Nephron (organoid): ENCODE measurements around the gene TACC2.

ENCODE experiments used
- H3K27ac Mint-ChIP-seq, 3 experiments: 2 replicates each; pipeline ENCODE4 v1.8.0; 2020; ENCODE audit warnings: mixed read lengths in 3 of 3, mild to moderate bottlenecking in 2 of 3, moderate library complexity in 1 of 3
- H3K27me3 Mint-ChIP-seq: 2 replicates; pipeline ENCODE4 v1.8.0; 2021; ENCODE audit warnings: low read depth, mild to moderate bottlenecking, moderate library complexity, mixed read lengths
- H3K36me3 Mint-ChIP-seq: 2 replicates; pipeline ENCODE4 v1.8.0; 2020; ENCODE audit warnings: low read depth, mixed read lengths
- H3K4me1 Mint-ChIP-seq: 2 replicates; pipeline ENCODE4 v1.8.0; 2020; ENCODE audit warnings: mixed read lengths
- H3K4me3 Mint-ChIP-seq, 3 experiments: 2 replicates each; pipeline ENCODE4 v1.8.0; 2020; ENCODE audit warnings: mild to moderate bottlenecking in 3 of 3, mixed read lengths in 3 of 3, moderate library complexity in 2 of 3
- H3K9me3 Mint-ChIP-seq: 2 replicates; pipeline ENCODE4 v1.8.0; 2020; ENCODE audit warnings: mixed read lengths
- TF ChIP-seq, protein P1 (sequence below), 3 experiments: fragments of 200-600 bp; sonication (generic); IDR thresholded peaks; one replicate each; pipeline ENCODE4 v1.5.0; 2021; ENCODE audit warnings: antibody characterized with exemption in 3 of 3; ENCODE audit not compliant: unreplicated experiment in 3 of 3

Gene TACC2

DNA sequence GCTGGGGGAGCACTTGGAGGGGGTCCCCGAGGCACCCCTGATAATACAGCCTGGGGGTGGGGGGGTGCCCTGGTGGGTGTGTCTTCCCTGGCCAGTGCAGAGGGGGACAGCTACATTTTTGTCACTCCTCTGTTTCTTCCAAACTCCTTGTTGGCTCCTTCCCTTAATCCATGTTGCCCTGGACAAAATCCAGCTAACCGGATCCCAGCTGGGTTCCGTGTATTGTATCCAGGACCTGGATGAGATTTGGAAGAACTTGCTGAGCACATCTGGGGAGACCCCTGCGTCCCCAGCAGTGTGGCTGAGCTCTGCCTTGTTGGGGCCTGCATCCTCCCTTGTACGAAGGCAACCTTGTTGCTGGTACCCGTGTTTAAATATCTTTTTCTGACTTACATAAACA is 195.3 kb downstream of the TACC2 start:
- H3K9me3 Mint-ChIP-seq, result no peaks in the 10 kb centered on the region
- TF ChIP-seq, protein P1, sequence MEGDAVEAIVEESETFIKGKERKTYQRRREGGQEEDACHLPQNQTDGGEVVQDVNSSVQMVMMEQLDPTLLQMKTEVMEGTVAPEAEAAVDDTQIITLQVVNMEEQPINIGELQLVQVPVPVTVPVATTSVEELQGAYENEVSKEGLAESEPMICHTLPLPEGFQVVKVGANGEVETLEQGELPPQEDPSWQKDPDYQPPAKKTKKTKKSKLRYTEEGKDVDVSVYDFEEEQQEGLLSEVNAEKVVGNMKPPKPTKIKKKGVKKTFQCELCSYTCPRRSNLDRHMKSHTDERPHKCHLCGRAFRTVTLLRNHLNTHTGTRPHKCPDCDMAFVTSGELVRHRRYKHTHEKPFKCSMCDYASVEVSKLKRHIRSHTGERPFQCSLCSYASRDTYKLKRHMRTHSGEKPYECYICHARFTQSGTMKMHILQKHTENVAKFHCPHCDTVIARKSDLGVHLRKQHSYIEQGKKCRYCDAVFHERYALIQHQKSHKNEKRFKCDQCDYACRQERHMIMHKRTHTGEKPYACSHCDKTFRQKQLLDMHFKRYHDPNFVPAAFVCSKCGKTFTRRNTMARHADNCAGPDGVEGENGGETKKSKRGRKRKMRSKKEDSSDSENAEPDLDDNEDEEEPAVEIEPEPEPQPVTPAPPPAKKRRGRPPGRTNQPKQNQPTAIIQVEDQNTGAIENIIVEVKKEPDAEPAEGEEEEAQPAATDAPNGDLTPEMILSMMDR (IDR thresholded peaks at IDR 0.05; ENCODE audit: unreplicated experiment in 3 of 3), result no peak
- no peak overlapping the region for H3K27ac Mint-ChIP-seq
- no peaks in the 10 kb centered on the region for H3K36me3 Mint-ChIP-seq
- H3K4me1 Mint-ChIP-seq, result peaks cover 47% of the 10 kb centered on the region
- no peaks in the 10 kb centered on the region for H3K27me3 Mint-ChIP-seq
- H3K4me3 Mint-ChIP-seq, result no peak overlapping the region

- Mint-ChIP-seq H3K9me3 (no peaks in the 10 kb centered on the region), H3K27ac (peak overlapping the region in 1 of 3 experiments; percentile 7), H3K36me3 (no peaks in the 10 kb centered on the region), H3K27me3 (no peaks in the 10 kb centered on the region), H3K4me3 (no peak overlapping the region), H3K4me1 (peaks cover 58% of the 10 kb centered on the region)
- TF ChIP-seq, protein P1 (IDR thresholded peaks at IDR 0.05; ENCODE audit: unreplicated experiment in 3 of 3), result no peak
Measured at GRCh38 chr10:122185643-122186042, 196.7 kb downstream of the TACC2 start.

DNA sequence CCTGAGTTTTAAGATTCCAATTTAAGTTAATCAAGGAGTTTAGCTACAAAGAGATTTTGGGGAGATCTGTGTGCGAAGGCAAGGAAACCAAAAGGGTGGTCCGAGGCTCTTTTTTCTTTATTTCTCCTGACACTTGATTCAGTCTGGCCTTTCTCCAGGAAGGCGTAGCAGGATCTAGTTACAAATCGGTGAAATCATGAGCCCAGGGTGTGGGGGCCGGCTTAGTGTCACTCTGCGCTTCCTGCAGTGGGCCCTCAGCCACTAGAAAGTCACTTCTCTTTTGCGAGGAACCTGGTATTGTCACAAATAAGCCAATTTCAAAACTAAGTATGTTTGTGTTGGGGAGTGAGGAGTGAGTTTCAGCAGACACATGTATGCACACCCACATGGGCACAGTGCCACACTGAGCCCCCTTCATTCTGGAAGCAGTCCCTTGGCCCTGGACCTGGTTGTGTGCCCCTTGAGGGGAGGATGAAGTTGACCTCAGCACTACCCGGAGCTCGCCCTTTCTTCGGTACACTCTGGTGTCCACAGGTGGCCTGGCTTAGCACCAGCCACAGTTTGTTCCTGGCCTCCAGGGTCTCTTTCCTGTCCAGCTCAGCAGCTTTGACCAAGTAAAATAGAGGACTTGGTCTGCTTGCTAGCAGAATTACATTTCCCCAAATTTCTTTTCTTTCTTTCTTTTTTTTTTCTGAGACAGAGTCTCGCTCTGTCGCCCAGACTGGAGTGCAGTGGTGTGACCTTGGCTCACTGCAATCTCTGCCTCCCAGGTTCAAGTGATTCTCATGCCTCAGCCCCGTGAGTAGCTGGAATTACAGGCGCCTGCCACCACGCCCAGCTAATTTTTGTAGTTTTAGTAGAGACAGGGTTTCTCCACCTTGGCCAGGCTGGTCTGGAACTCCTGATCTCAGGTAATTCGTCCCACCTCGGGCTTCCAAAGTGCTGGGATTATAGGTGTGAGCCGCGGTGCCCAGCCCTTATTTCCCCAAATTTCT is 198.2 kb downstream of the TACC2 start:
- Mint-ChIP-seq H3K4me3 (no peak overlapping the region), H3K4me1 (peaks cover 57% of the 10 kb centered on the region), H3K27ac (peak overlapping the region; percentile 37 to 51 (median 48)), H3K36me3 (no peaks in the 10 kb centered on the region), H3K27me3 (no peaks in the 10 kb centered on the region), H3K9me3 (no peaks in the 10 kb centered on the region)
- TF ChIP-seq, protein P1 (IDR thresholded peaks at IDR 0.05; ENCODE audit: unreplicated experiment in 3 of 3), result no peak

DNA sequence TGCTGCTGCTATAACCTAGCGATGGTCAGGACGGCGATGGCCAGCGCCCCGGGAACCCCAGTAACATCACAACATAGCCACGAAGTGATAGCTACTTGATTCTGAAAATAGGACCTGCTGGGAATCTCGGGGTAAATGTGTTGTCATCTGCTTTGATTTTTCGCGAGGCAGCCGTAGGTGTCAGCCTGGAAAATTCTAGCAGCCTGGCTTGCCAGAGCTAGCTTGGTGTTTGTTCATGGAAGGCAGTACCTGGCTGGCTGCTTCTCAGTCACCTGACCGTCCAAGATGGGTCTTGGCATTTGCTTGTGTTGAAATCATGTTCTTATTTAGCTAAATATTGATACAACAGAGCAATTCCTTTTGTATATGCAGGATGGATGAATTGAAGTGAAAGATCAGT is 199.7 kb downstream of the TACC2 start:
- peaks cover 60% of the 10 kb centered on the region for H3K4me1 Mint-ChIP-seq
- H3K27ac Mint-ChIP-seq, result no peak overlapping the region
- H3K27me3 Mint-ChIP-seq, result peaks cover 4% of the 10 kb centered on the region
- TF ChIP-seq, protein P1 (IDR thresholded peaks at IDR 0.05; ENCODE audit: unreplicated experiment in 3 of 3), result no peak
- H3K9me3 Mint-ChIP-seq, result no peaks in the 10 kb centered on the region
- H3K36me3 Mint-ChIP-seq, result no peaks in the 10 kb centered on the region
- no peak overlapping the region for H3K4me3 Mint-ChIP-seq

DNA sequence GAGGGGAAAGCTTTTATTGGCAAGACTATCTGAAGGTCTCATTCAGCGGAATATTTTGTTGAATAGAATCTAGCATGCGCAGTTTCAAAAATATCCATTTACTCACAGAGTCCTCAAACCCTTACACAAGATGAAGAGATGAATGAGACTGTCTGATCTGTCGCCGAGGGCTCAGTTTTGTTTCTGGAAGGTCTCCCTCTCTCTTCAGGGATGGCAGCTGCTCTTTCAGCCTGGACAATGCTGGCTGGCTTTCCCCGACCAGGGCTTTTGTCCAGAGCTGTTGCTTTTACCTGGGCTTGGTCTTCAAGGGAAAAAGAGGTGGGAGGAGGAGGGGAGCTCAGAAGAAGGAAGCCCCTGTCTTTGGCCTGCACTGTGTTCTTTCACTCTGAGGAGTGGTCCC is 200.2 kb downstream of the TACC2 start:
- Mint-ChIP-seq H3K4me1 (peaks cover 60% of the 10 kb centered on the region), H3K36me3 (no peaks in the 10 kb centered on the region), H3K4me3 (no peak overlapping the region), H3K27ac (peak overlapping the region in 1 of 3 experiments; percentile 31), H3K27me3 (peaks cover 4% of the 10 kb centered on the region), H3K9me3 (no peaks in the 10 kb centered on the region)
- TF ChIP-seq, protein P1 (IDR thresholded peaks at IDR 0.05; ENCODE audit: unreplicated experiment in 3 of 3), result no peak
